Endothelial cell of umbilical vein (primary cell): ENCODE data around the gene RPS14. TPM values are rescaled to one million over a fixed set of nuclear protein-coding genes. Genes with fewer than 3 reads are reported as not detected.

Experiments
- BruUV-seq: library from RNA; stranded (reverse); fragments of 400-500 nt; replicated peaks from 2 replicates; lab custom pipeline; 2021; lab: Mats Ljungman, UMichigan
- CTCF ChIA-PET: fragments of 300-600, 350-600 bp; sonication (Branson Sonifier 250); formaldehyde crosslinking; loops from one replicate; lab custom pipeline; 2021; ENCODE audit warnings: antibody characterized with exemption, inconsistent platforms; lab: Charles Lee
- POLR2A ChIA-PET: fragments of 300-600, 350-600 bp; sonication (Branson Sonifier 250); formaldehyde crosslinking; loops from one replicate; lab custom pipeline; 2021; ENCODE audit warnings: antibody characterized with exemption, inconsistent platforms; lab: Charles Lee
- DNase-seq: peaks from one replicate; pipeline ENCODE4 v3.0.0-alpha.2; 2011; ENCODE audit warnings: low read depth, low spot score
- FAIRE-seq: peaks from 2 replicates; lab custom pipeline; 2011; peaks lifted over from hg19 to GRCh38; lab: Jason Lieb, UNC
- H2AFZ ChIP-seq: 2 replicates; pipeline ENCODE4 v1.6.0; 2012; ENCODE audit warnings: low read depth, low read length, control low read depth, inconsistent platforms
- H3K27ac ChIP-seq: 2 replicates; pipeline ENCODE4 v1.5.1; 2011; ENCODE audit warnings: low read depth, mild to moderate bottlenecking, control low read depth, low read length, moderate library complexity; ENCODE audit not compliant: insufficient read depth
- H3K27me3 ChIP-seq, 2 experiments: 2 replicates each; pipeline versions ENCODE4 v1.6.0 to v1.6.1; 2011; ENCODE audit warnings: low read length in 2 of 2, mixed read lengths in 1 of 2; ENCODE audit not compliant: control insufficient read depth in 2 of 2, insufficient read depth in 2 of 2
- H3K36me3 ChIP-seq, 2 experiments: 2 replicates in 1 of 2; 3 replicates in 1 of 2; pipeline ENCODE4 v1.5.1; 2011; ENCODE audit warnings: low read length in 2 of 2, mild to moderate bottlenecking in 1 of 2, moderate library complexity in 1 of 2; ENCODE audit not compliant: control insufficient read depth in 2 of 2, insufficient read depth in 2 of 2; ENCODE audit errors: extremely low read depth in 1 of 2
- H3K4me1 ChIP-seq: 3 replicates; pipeline ENCODE4 v1.5.1; 2011; ENCODE audit warnings: mild to moderate bottlenecking, low read length; ENCODE audit not compliant: control insufficient read depth, insufficient read depth; ENCODE audit errors: extremely low read depth
- H3K4me2 ChIP-seq: 2 replicates; pipeline ENCODE4 v1.6.1; 2011; ENCODE audit warnings: low read length, control low read depth, mixed read lengths; ENCODE audit not compliant: insufficient read depth
- H3K4me3 ChIP-seq, 3 experiments: fragments of 200-600 bp in 1 of 3; sonication (generic), shearing (Covaris generic) in 1 of 3; replicated peaks in 1 of 3; 2 replicates each; pipeline ENCODE4 v1.5.1; 2011 to 2016; ENCODE audit warnings: control low read depth in 3 of 3, low read length in 3 of 3, mild to moderate bottlenecking in 2 of 3, inconsistent platforms in 1 of 3, low read depth in 1 of 3, moderate library complexity in 1 of 3; ENCODE audit not compliant: insufficient read depth in 1 of 3
- H3K79me2 ChIP-seq: 2 replicates; pipeline ENCODE4 v1.6.0; 2012; ENCODE audit warnings: low read length, inconsistent platforms; ENCODE audit not compliant: control insufficient read depth, insufficient read depth
- H3K9ac ChIP-seq: replicated peaks from 2 replicates; pipeline ENCODE3; 2011; ENCODE audit warnings: low read length, control low read depth; ENCODE audit not compliant: insufficient read depth; ENCODE audit errors: extremely low read depth
- H3K9me1 ChIP-seq: replicated peaks from 3 replicates; pipeline ENCODE4 v1.6.0; 2011; ENCODE audit warnings: mild to moderate bottlenecking, low read length; ENCODE audit not compliant: control insufficient read depth, insufficient read depth; ENCODE audit errors: extremely low read depth
- H3K9me3 ChIP-seq: replicated peaks from 2 replicates; pipeline ENCODE4 v1.5.1; 2012; ENCODE audit warnings: low read length, inconsistent platforms; ENCODE audit not compliant: control insufficient read depth, insufficient read depth
- H4K20me1 ChIP-seq: replicated peaks from 2 replicates; pipeline ENCODE3; 2011; ENCODE audit warnings: mild to moderate bottlenecking, low read length; ENCODE audit not compliant: control insufficient read depth, insufficient read depth; ENCODE audit errors: extremely low read depth
- CTCF ChIP-seq, 2 donors: IDR thresholded peaks; 1 replicate in 1 of 2; 2 replicates in 1 of 2; pipeline ENCODE4 v1.5.1; 2011; ENCODE audit warnings: low read length in 2 of 2, mild to moderate bottlenecking in 2 of 2, moderate library complexity in 2 of 2, control low read depth in 1 of 2, inconsistent platforms in 1 of 2, low read depth in 1 of 2; ENCODE audit not compliant: insufficient read depth in 1 of 2; ENCODE audit errors: extremely low read depth in 1 of 2
- EZH2 ChIP-seq: IDR thresholded peaks from 2 replicates; pipeline ENCODE4 v1.6.1; 2012; ENCODE audit warnings: borderline replicate concordance, low read depth, mild to moderate bottlenecking, moderate library complexity, low read length, inconsistent platforms; ENCODE audit not compliant: severe bottlenecking
- FOS ChIP-seq: IDR thresholded peaks from 2 replicates; pipeline ENCODE4 v1.6.1; 2011; ENCODE audit warnings: mild to moderate bottlenecking, low read length, moderate library complexity, borderline replicate concordance; ENCODE audit not compliant: insufficient read depth
- GATA2 ChIP-seq: IDR thresholded peaks from 2 replicates; pipeline ENCODE4 v1.7.0; 2011; ENCODE audit warnings: low read depth, mild to moderate bottlenecking, moderate library complexity, mixed read lengths, low read length; ENCODE audit not compliant: insufficient read length, insufficient read depth
- JUN ChIP-seq: IDR thresholded peaks from 2 replicates; pipeline ENCODE4 v1.6.1; 2011; ENCODE audit warnings: borderline replicate concordance, low read depth; ENCODE audit not compliant: insufficient read length, insufficient read depth
- MYC ChIP-seq: IDR thresholded peaks from one replicate; pipeline ENCODE4 v1.6.1; 2011; ENCODE audit warnings: mild to moderate bottlenecking, low read depth, low read length
- POLR2A ChIP-seq: IDR thresholded peaks from 2 replicates; pipeline ENCODE4 v1.6.1; 2012; ENCODE audit warnings: low read depth, mild to moderate bottlenecking, control low read depth, low read length
- POLR2AphosphoS5 ChIP-seq: IDR thresholded peaks from 2 replicates; pipeline ENCODE4 v1.6.1; 2012; ENCODE audit warnings: low read depth, mild to moderate bottlenecking, control low read depth, low read length, moderate library complexity; ENCODE audit not compliant: insufficient read depth
- dilution Hi-C: fragments of 300-500 bp; cut with MboI; formaldehyde crosslinking; loops from one replicate; pipeline ENCODE4 v1.15.0; 2019; ENCODE audit warnings: low sequenced_read_pairs; ENCODE audit not compliant: extremely low pct_ligation_motif_present
- intact Hi-C: fragments of 100-400 bp; cut with micrococcal nuclease; formaldehyde crosslinking; loops from one replicate; pipeline ENCODE4 v1.10.0; 2022
- polyA plus RNA-seq, 4 experiments: library from polyadenylated mRNA; depleted of rRNA in 3 of 4; stranded (reverse) in 3 of 4; unstranded in 1 of 4; fragments of >200 nt; gene quantifications; 2 replicates each; pipeline versions ENCODE4 v1.2.1 to v1.2.3, GENCODE V29; 2011 to 2012; ENCODE audit warnings: missing spikeins in 1 of 4
- total RNA-seq: library from RNA; stranded (reverse); gene quantifications from 2 replicates; pipeline ENCODE4 v1.2.3, GENCODE V29; 2021
- TF ChIP-seq, protein P1 (sequence below): IDR thresholded peaks from 2 replicates; pipeline ENCODE4 v1.6.1; 2011; ENCODE audit not compliant: insufficient read depth, insufficient read length

Gene RPS14
- total and polyA plus RNA-seq, 2 donors (not counting 3 experiments of a cell fraction or from before 2014, with no cell fraction given): 1,852 to 5,521 TPM

GRCh38 chr5:150408231-150408943, 41.2 kb downstream of the RPS14 start:
- no peak for TF ChIP-seq POLR2AphosphoS5
- no peak for TF ChIP-seq FOS
- TF ChIP-seq MYC: no peak
- no peak for TF ChIP-seq POLR2A
- TF ChIP-seq, protein P1, sequence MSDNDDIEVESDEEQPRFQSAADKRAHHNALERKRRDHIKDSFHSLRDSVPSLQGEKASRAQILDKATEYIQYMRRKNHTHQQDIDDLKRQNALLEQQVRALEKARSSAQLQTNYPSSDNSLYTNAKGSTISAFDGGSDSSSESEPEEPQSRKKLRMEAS: no peak
- TF ChIP-seq GATA2: no peak

DNA sequence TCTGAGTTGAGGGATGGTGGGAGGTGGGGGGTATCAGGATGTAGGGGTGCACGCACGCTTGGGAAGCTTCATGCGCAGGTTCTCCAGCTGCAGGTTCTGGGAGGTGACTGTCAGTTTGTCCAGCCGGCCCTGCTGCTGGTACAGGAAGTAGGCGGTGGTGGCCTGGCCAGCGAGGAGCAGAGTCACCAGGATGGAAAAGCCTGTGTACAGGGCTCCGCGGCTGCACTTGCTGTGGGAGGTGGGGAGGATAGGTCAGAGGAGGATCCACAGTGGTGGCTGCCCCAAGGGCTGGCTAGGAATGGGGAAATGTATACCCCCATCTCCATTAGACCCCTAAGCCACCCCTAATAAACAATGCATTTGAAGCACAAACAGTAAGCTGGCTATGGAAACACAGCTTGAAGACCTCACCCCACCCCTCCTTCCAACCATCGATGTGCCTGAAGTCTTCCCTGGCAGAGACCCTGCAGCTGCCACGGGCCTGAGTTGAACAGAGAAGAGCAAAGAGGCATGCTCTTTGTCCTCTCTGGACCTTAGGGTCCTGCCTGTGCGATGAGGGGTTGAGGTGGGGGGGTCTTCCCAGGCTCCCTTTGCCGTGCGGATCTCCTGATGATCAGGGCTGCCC, 42.3 kb downstream of the RPS14 start:
- Histone ChIP-seq H3K4me3 (no peak overlapping the region), H3K27ac (no peak overlapping the region), H3K79me2 (no peaks in the 10 kb centered on the region), H4K20me1 (no peaks in the 10 kb centered on the region), H3K4me1 (peaks cover 4% of the 10 kb centered on the region), H3K27me3 (no peaks in the 10 kb centered on the region), H3K4me2 (no peak overlapping the region), H3K9me1 (no peaks in the 10 kb centered on the region), H3K9me3 (no peaks in the 10 kb centered on the region), H3K9ac (no peak overlapping the region), H2AFZ (no peak overlapping the region), H3K36me3 (no peaks in the 10 kb centered on the region)
- POLR2A ChIA-PET: no interaction called here
- no peak for DNase-seq
- dilution Hi-C loops (no loop called here), intact Hi-C loops (no loop called here)
- FAIRE-seq: no peak
- TF ChIP-seq GATA2: no peak
- no peak for TF ChIP-seq FOS
- no peak for TF ChIP-seq POLR2AphosphoS5
- no peak for TF ChIP-seq JUN
- TF ChIP-seq POLR2A: no peak
- no peak for TF ChIP-seq EZH2
- TF ChIP-seq, protein P1: no peak
- no peak for TF ChIP-seq CTCF (IDR thresholded peaks at IDR 0.05; ENCODE audit: extremely low read depth in 1 of 2, insufficient read depth in 1 of 2, low read depth in 1 of 2, low read length in 2 of 2)
- TF ChIP-seq MYC: no peak
- no TSS peak for BruUV-seq
- CTCF ChIA-PET: interaction anchor here (0.8 to 1.1 kb wide), 2 partner anchors 29 kb away, joined by 3 read pairs; no protein-coding TSS in a partner anchor

More at GRCh38 chr5:150408231-150408943, 41.2 kb downstream of the RPS14 start:
- Histone ChIP-seq H3K9ac (no peak overlapping the region), H3K4me3 (no peak overlapping the region), H3K27ac (no peak overlapping the region), H2AFZ (no peak overlapping the region), H3K36me3 (no peaks in the 10 kb centered on the region), H4K20me1 (no peaks in the 10 kb centered on the region), H3K4me2 (no peak overlapping the region), H3K27me3 (no peaks in the 10 kb centered on the region), H3K9me3 (no peaks in the 10 kb centered on the region), H3K79me2 (no peaks in the 10 kb centered on the region), H3K9me1 (no peaks in the 10 kb centered on the region), H3K4me1 (peaks cover 4% of the 10 kb centered on the region)
- FAIRE-seq (no peak), DNase-seq (no peak)
- POLR2A ChIA-PET: no interaction called here
- no TSS peak for BruUV-seq
- dilution Hi-C loops (no loop called here), intact Hi-C loops (no loop called here)
- CTCF ChIA-PET: no interaction called here
